GOT3 (cell line): ENCODE results near the gene MYOF.
"Not testable (repeated sequence)": the region's sequence is repeated elsewhere in the genome, so short reads cannot be mapped to it uniquely, and the experiment has no call there.

Source experiments
- DNase-seq: peaks from one replicate; lab custom pipeline; 2025; ENCODE audit warnings: mixed read lengths; lab: John Stamatoyannopoulos, UW

MYOF gene

DNA sequence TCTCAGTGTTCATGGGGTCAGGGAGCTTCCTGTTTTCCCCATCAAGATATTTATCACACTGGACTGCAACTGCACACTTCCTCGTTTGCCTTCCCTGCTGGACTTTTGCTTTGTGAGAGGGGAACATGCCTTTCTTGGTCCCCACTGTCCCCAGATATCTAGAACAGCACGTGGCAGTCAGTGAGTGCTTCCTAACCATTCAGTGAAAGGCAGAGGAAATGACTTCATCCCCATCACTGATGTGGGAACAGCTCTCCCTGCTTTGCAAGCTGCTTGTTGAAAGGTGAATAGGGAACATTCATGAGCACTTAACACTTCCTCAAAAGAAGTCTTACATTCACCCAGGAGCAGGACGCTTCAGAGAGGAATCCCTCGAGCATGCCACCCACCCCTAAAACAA lies 135.4 kb downstream of the MYOF start:
- DNase-seq: no peak

DNA sequence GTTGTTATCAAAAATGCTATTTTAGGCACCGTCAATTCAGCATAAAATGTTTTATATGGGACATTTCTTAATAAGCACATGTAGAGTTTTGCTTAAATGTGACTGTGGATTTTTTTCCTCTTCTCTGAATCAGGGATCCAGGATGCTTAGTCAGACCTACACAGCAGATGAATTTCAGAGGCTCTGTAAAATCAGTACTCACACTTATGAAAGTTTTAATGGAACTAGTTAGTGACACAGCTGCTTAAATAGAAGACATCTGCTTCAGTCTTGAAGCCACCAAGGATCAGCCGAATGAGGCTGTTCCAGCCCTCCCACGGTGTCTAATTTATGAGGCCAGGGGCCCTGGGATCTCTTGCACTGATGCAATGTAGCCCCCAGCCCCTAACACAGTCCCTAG lies 136.0 kb downstream of the MYOF start:
- DNase-seq: no peak

DNA sequence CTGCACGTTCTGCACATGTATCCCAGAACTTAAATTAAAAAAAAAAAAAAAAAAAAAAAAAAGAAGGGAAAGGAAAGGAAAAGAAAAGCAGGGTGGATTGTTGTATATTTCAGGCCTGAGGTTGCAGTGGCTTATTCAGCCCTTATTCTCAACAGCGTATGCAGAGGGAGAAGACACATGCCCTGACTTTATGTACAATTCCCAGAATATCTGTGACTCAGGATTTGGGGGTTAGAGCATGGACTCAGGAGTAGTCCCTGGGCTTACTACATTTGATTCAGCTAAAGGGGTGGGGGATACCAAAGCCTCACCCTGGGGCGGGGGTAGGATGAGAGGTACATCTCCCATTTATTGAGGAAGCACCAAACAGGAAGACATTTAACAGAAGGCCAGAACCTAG lies 137.4 kb downstream of the MYOF start:
- no peak for DNase-seq

GRCh38 chr10:93342921-93343320 lies 139.2 kb downstream of the MYOF start:
- no peak for DNase-seq

DNA sequence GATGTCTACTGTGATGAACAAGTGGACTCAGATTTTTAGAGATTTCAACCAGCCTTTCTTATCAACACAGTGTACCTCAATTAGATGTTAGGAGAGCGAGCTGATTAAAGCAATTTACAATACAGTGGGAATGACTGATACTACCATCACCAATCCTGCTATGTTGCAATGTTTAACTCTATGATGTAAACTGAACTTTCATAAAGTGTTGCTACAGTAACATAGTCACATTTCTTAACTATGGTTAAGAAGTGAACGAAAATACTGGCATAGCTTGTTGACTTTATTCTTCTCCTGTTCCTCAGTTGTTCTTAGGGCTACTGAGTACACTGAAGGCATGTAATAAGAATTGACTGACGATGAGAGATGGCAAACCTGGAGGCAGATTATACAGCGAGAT lies 139.8 kb downstream of the MYOF start:
- DNase-seq: no peak

GRCh38 chr10:93337309-93337721 lies 144.8 kb downstream of the MYOF start:
- no peak for DNase-seq

DNA sequence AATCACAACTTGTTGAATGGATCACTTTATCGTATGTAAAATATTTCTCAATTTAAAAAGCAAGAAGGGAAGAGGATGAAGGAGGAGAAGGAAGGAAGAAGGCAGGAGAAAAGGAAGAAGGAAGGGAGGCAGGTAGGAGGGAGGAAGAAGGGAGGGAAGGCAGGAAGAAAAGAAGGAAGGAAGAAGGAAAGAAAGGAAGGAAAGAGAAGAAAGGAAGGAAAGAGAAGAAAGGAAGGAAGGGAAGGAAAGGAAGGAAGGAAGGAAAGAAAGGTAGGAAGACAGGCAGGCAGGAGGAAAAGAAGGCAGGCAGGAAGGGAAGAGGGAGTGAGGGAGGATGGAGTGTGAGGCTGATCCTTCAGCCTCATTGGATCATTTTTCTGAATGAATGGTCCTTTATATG lies 145.5 kb downstream of the MYOF start:
- no peak for DNase-seq

- DNase-seq: no peak
Measured at GRCh38 chr10:93336110-93336509, 146.0 kb downstream of the MYOF start.

- no peak for DNase-seq
Measured at GRCh38 chr10:93334901-93335327, 147.2 kb downstream of the MYOF start.

GRCh38 chr10:93334181-93334580 lies 148.0 kb downstream of the MYOF start:
- no peak for DNase-seq

DNA sequence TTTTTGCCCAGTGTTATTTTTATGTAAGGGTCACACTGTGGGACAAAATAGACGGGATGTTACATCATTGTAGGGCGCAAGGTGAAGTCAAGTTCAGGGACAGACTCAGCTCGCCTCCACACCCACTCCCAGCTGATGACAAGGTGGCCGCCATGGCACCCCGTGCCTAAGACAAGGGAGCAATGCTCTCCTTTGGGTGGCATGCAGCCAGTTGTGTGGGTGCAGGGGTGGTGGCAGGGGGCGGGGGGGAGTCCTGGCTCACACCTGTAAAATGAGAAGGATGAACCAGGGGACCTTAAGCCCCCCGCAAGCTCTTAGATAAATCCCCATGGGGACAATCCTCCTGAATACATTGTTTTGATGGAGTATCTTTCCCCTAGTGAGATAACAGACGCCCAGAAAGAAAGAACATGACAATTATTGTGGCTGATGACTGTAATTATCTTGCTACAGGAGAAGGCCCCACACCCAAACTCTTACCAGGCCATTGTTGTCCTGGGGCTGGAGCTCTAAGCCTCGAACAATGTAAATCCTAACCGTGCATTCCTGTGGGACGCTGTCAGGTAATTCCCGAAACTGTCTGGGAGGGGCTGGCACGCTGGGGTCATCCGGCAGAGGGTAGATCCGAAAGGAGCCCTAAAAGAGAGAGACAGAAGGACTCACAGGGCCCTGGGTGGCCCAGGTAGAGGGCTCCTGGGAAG lies 148.7 kb downstream of the MYOF start:
- no peak for DNase-seq

- no peak for DNase-seq
Measured at GRCh38 chr10:93330824-93331223, 151.3 kb downstream of the MYOF start.

DNA sequence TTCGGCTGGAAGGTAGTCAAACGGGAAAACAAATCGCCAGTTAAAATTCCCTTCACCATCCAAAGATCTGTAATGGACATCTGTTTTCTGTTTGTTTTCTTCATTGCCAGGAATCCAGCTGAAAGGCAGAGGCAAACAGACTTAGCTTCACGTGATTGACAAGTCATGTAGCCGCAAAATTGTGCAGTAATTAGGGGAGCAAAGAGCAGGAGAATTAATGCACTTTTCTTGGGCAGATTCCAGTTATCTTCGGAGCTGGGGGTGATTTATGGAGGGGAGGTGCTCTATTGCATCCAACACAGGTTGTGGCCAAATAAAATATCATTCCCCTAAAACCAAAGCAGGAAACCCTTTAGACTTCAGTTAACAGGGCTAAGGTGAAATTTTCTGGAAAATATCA lies 162.2 kb downstream of the MYOF start:
- no peak for DNase-seq

GRCh38 chr10:93319096-93319495 lies 163.0 kb downstream of the MYOF start:
- no peak for DNase-seq

- DNase-seq: no peak
Measured at GRCh38 chr10:93315246-93315645, 166.9 kb downstream of the MYOF start.

DNA sequence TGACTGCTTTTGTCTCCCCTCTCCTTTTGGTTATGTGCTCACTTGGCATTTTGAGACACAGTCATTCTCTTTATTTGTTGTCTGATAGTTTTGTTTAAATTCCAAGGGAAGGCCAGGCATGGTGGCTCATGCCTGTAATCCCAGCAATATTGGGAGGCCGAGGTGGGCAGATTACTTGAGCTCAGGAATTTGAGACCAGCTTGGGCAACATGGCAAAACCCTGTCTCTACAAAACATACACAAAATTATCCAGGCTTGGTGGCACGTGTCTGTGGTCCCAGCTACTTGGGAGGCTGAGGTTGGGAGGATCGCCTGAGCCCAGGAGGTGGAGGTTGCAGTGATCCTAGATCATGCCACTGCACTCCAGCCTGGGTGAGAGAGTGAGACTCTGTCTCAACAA lies 167.5 kb downstream of the MYOF start:
- not testable (repeated sequence) for DNase-seq

- no peak for DNase-seq
Measured at GRCh38 chr10:93313798-93314197, 168.3 kb downstream of the MYOF start.

DNA sequence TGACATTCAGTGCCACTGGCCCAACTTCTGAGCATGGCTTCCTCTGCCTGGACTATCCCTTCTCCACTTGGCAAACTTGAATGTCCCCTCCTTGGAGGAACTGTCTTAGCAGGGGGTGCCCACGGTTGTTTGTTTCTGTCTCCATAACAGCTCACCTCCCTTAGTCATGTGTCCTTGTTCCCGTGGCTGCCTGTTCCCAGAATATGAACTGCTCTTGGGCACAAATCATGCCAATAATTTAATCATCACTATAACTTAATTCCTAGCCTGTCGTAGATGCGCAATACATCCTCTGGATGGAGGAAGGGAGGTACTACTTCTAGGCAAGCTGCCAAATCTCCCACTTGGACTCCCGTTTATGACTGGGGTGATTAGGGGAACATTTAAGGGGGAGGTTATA lies 173.1 kb downstream of the MYOF start:
- no peak for DNase-seq

DNA sequence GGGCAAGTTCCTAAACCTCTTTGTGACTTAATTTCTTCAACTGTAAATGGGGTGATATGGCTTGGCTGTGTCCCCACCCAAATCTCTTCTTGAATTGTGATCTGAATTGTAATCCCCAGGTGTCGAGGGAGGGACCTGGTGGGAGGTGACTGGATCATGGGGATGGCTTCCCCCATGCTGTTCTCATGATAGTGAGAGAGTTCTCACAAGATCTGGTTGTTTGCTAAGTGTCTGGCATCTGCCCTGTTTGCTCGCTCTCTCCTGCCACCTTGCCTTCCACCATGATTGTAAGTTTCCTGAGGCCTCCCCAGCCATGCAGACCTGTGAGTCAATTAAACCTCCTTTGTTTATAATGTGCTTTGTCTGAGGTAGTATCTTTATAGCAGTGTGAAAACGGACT lies 177.0 kb downstream of the MYOF start:
- no peak for DNase-seq

GRCh38 chr10:93300981-93301380 lies 181.2 kb downstream of the MYOF start:
- no peak for DNase-seq

DNA sequence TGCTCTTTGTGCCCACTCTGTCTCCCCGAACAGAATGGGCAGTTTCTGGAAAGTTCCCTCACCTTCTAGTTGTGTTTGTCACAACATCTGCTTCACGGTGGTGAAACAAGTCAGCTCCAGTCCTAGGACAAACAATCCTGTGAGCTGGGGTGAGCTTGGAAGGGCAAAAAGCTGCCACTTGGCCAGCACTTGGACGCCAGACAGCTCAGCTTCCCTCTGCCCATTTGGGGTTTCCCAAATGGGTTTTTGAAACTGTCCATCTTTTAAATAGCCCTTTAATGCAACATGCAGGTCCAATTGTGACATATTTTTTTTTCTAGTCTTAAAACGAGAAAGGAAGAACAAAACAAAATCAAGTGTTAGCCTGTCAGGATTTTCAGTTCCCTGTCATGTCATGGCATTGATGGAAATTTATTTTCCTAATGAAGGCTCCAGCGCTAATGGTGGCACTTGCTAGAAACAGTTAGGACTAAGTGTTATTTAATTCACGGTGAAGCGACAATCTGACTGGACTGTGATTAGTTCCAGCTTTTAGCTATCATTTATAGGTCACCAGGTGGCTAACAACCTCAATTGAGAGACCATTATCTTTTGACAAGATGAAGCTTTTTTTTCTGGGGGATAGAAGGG lies 181.7 kb downstream of the MYOF start:
- DNase-seq: no peak

DNA sequence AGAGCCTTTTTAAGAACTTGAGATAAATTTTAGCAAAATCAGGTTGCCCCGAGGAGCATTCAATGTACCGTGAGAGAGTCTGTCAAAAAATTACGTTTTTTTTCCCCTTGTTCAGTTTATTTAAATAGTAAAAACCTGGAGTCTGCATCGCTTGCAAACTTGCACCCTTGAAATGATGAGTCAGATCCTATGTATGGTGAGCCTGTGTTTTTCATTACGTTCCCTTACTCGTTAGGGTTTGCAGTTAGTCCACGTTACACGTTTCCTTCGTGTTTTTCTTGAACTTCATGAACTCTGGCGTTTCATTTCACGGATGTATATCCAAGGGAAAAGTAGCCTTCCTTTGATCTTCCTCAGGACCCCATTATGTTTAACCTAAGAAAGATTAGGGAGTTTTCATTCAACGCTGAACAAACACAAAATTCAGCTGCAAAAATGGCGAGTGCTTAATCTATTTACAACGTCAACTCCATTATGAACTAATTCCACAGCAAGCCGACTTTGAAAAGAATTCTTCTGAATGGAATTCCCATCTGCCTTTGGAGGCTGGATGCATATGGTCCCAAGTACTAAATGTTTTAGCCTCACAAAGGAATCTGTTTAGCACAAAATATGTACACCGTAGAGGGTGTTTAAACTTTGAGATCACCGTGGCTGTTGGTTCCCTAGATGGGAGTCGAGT lies 182.4 kb downstream of the MYOF start:
- DNase-seq: no peak

DNA sequence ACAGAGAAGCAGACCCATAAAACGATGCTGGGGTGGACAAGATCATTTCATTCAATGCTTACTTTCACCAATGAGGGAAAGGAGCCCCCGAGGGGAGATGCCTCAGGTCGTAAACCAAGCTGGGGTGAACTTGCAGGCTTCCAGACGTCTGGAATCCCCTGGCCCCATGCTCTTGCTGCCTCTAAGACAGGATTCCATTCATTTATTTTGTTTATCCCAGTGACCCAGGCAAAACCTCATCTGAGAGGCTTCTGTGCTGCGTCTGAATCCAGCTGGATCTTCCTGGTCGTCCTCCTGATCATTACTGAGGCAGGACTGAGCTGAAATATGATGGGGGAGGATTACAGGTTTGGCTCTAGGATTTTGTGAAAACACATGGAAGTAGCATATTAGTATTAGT lies 182.9 kb downstream of the MYOF start:
- no peak for DNase-seq
